H1 (cell line): ENCODE results near the gene ANKS1B.

Source experiments
- MAFK ChIP-seq: IDR thresholded peaks from 2 replicates; pipeline ENCODE4 v1.6.1; 2012; ENCODE audit warnings: low read depth, mild to moderate bottlenecking, improper control_type of control experiment, low read length
- POLR2AphosphoS5 ChIP-seq: IDR thresholded peaks from 2 replicates; pipeline ENCODE4 v1.6.1; 2011; ENCODE audit warnings: low read depth, low read length
- TF ChIP-seq, protein P1 (sequence below): IDR thresholded peaks from 2 replicates; pipeline ENCODE4 v1.6.1; 2012; ENCODE audit warnings: inconsistent platforms
- TF ChIP-seq, protein P2 (sequence below), 3 experiments: IDR thresholded peaks; 1 replicate in 2 of 3; 2 replicates in 1 of 3; pipeline versions ENCODE4 v1.5.1 to v1.6.1; 2011; ENCODE audit warnings: low read length in 3 of 3, mild to moderate bottlenecking in 3 of 3, inconsistent platforms in 2 of 3, low read depth in 1 of 3, moderate library complexity in 1 of 3; ENCODE audit not compliant: insufficient read depth in 1 of 3; ENCODE audit errors: control extremely low read depth in 1 of 3

DNA sequence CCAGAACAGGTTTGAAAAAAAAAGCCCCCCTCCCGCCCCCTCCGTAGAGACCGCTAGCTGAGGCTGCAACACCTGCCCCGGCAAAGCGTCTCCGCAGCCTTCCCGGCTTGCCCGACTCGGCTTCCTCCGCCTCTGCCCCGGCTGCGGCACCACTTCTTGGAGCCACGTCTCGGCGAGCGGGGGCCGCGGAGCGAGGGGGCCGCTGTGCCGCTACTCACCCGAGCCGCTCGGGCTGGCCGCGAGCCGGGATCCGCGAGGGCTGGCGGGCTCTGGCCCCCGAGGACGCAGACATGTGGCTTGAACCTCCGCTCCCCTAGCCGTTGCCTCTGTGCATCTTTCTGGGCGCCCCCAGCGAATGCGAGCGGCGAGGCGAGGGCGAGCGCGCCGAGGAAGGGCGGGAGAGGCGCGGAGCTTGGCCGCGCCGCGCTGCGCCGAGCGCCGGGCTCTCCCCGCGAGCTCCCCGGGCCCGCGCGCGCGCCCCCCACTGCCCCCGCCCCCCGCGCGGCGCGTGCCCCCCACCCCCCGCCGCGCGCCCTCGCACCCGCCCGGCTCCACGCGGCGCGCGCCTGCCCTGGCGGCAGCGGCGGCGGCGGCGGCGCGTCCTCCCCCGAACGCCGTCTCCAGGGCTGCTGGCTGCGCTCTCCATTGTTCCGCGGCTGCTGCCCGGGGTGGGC lies 1090.2 kb downstream of the ANKS1B start:
- TF ChIP-seq, protein P1, sequence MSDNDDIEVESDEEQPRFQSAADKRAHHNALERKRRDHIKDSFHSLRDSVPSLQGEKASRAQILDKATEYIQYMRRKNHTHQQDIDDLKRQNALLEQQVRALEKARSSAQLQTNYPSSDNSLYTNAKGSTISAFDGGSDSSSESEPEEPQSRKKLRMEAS, result peak; percentile 69
- TF ChIP-seq, protein P2, sequence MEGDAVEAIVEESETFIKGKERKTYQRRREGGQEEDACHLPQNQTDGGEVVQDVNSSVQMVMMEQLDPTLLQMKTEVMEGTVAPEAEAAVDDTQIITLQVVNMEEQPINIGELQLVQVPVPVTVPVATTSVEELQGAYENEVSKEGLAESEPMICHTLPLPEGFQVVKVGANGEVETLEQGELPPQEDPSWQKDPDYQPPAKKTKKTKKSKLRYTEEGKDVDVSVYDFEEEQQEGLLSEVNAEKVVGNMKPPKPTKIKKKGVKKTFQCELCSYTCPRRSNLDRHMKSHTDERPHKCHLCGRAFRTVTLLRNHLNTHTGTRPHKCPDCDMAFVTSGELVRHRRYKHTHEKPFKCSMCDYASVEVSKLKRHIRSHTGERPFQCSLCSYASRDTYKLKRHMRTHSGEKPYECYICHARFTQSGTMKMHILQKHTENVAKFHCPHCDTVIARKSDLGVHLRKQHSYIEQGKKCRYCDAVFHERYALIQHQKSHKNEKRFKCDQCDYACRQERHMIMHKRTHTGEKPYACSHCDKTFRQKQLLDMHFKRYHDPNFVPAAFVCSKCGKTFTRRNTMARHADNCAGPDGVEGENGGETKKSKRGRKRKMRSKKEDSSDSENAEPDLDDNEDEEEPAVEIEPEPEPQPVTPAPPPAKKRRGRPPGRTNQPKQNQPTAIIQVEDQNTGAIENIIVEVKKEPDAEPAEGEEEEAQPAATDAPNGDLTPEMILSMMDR (IDR thresholded peaks at IDR 0.05; ENCODE audit: control extremely low read depth in 1 of 3, insufficient read depth in 1 of 3, low read depth in 1 of 3, low read length in 3 of 3), result no peak
- no peak for TF ChIP-seq POLR2AphosphoS5
- TF ChIP-seq MAFK, result no peak
